GM04503 (cell line): ENCODE data around the gene SEMA3D.
A peak's percentile ranks its signal among the peaks of the same experiment; 100 is the strongest.

Experiments used
- DNase-seq: peaks from one replicate; pipeline ENCODE4 v3.0.0-alpha.2; 2012; ENCODE audit warnings: low read depth

Gene SEMA3D

DNA sequence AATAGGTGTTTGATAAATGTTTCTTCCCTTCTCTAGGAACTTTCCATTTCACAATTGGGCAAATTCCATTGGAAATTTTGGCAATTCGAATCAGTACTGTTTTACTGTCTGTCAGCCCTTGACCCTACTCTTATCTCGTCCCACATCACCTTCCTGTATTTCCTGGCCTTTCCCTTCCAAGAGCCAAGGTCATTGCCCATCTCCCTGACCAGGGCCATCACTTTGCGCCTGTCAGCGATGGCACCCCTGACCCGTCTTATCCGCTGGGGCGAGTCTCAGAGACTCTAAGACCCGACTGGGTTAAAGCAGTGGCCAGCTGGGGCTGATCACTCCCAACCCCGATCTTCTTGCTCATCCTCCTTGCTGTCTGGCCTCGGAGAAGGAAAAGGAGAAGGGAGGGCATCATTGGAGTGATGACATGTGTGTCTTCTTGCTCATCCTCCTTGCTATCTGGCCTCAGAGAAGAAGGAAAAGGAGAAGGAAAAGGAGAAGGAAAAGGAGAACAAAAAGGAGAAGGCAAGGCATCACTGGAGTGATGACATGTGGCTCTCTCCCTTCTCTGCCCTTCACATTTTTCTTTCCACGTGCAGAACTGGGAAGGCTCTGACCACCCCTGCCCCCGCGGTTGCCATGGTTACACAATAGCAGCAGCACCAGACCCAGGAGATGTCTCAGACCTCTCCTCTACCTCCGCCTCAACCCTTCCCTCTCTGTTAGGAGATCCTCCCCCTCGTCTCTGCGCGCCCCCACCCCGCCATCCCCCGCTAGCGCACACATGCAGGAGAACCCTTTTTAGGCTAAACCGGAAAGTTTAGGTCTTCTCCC is 2.0 kb downstream of the SEMA3D start:
- DNase-seq, result no peak

- DNase-seq, result no peak
Observed at GRCh38 chr7:85183296-85183695, 3.6 kb downstream of the SEMA3D start.

- DNase-seq, result peak; percentile 25
Observed at GRCh38 chr7:85178531-85179298, 8.1 kb downstream of the SEMA3D start.

GRCh38 chr7:85177316-85177715 is 9.5 kb downstream of the SEMA3D start:
- peak; percentile 39 for DNase-seq

- no peak for DNase-seq
Observed at GRCh38 chr7:85176197-85176596, 10.7 kb downstream of the SEMA3D start.

DNA sequence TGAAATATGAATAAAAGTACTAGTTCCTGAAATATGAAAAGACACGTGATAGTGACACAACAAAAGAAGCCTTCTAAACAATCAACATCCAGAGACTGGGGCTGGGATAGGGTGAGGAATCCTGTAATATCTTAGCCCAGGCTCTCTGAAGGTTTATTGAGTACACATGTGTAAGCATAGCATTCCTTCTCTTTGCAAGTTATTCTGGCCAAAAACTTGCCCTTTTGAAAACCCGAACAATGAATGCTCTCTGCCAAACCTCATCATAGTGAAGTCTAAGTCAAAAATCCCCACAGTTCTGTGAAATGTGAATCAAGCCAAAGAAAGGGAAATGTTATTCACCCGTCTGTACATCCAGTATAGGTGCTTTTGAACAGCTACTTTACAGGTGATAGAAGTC is 11.6 kb downstream of the SEMA3D start:
- DNase-seq, result peak; percentile 44

DNA sequence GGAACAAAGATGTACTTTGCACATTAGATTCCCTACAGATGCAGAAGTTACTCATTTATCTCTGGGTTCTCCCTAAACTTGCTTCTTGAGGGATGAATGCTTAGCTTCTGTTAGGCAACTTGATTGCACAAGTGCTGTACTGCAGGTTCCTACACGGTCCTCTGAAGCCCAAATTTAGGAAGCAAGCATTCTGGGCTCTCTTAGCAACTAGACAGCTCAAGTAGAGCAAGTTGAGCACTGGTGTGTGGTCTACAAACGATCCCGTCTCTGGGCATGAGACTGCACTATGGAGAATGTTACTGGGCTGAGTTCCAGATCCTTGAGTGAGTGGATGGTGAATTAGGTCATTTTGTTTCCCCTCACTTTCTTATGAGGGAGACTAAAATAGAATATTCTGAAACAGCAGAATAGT is 14.3 kb downstream of the SEMA3D start:
- peak; percentile 79 for DNase-seq

- DNase-seq, result no peak
Observed at GRCh38 chr7:85167636-85168035, 19.2 kb downstream of the SEMA3D start.

DNA sequence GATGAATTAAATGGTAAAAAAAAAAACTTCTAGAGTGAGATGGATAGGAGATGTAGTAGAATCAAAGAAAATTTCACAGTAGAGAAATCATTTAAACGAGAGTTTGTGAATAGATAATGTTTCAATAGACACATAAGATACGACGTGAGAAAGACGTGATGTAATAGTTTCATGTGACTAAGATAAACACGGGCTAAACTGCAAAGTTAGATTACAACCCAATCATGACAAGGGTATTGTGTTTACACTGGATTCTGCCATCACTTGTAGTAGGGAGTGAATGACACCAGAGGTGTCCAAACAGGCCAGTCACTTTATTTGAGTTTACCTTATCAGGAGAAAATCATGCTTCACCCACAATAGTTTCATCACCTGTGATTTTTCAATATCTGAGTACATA is 21.6 kb downstream of the SEMA3D start:
- no peak for DNase-seq

- no peak for DNase-seq
Observed at GRCh38 chr7:85164376-85164775, 22.5 kb downstream of the SEMA3D start.

DNA sequence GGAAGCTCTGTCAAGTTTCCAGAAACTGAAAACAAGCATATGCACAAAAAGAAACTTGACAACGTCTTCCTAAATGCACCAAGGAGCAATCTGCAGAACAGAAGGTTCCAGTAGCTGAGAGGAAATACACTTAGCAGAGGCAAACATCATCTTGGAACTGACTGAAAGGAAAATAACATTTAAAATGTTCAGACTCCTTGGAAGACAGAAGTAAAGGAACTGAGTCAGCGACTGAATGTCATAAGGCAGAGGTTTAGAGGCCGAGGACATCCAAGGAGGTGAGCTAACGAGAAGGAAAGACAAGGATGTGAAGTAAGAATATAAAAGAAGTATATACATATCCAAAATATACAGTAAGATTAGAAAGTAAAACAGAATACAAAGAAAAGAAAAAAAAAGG is 24.1 kb downstream of the SEMA3D start:
- no peak for DNase-seq

DNA sequence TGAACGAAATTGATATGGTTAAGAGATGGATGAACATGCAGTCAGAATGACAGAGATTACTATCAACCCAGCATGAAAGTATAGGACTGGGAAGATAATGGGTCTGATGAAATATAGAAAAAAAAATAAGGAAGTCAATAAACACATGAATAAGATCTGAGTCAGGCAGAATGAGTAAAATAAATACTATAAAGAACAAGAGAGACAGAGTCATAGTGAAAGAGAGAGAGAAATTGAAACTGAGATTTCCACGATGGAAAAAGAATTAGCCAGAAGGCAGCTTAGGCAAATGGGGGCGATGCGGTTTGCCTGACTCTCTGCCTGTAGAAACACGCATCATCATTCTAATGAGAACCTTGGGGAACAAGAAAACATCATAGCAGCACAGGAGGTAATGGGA is 26.6 kb downstream of the SEMA3D start:
- no peak for DNase-seq

GRCh38 chr7:85159003-85159402 is 27.9 kb downstream of the SEMA3D start:
- DNase-seq, result no peak

- no peak for DNase-seq
Observed at GRCh38 chr7:85156661-85157208, 30.1 kb downstream of the SEMA3D start.

GRCh38 chr7:85154282-85154937 is 32.4 kb downstream of the SEMA3D start:
- DNase-seq, result no peak

GRCh38 chr7:85153715-85154114 is 33.1 kb downstream of the SEMA3D start:
- no peak for DNase-seq

GRCh38 chr7:85150624-85151023 is 36.2 kb downstream of the SEMA3D start:
- DNase-seq, result no peak

GRCh38 chr7:85144771-85145170 is 42.1 kb downstream of the SEMA3D start:
- no peak for DNase-seq

DNA sequence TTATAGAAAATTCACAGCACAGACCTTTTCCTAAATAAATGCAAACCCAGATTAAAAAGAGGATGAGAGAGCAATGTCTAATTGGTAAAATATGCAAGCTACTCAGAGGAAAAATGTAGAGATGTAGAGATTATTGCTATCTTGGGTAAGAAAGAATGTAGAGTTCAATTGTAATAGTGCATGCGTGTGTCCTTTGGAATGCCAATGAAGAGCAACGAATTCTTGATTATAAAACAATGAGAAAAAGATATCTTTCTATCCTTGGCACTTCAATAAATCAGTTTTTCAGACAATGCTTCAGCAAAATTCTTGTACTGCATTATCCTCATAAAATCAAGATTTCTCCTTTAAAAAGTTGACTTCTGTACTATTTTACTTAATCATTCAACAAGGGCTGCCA is 50.9 kb downstream of the SEMA3D start:
- DNase-seq, result peak; percentile 84

DNA sequence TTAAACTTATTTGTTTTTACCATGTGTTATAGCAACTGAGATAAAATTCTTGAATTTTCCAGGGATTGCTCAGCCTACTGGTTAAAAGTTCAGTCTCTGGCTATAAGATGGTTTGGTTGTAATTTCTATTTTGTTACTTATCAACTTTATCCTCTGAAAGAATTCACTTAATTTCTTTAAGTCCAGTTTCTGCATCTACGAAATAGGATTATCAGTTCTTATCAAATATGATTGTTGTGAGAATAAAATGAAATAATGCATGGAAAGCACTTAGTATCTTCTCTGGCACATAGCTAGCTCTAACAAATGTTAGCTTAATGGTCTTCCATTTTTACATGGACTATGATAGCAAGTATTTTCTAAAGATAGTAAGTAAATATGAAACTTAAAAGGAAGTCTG is 53.3 kb downstream of the SEMA3D start:
- no peak for DNase-seq

DNA sequence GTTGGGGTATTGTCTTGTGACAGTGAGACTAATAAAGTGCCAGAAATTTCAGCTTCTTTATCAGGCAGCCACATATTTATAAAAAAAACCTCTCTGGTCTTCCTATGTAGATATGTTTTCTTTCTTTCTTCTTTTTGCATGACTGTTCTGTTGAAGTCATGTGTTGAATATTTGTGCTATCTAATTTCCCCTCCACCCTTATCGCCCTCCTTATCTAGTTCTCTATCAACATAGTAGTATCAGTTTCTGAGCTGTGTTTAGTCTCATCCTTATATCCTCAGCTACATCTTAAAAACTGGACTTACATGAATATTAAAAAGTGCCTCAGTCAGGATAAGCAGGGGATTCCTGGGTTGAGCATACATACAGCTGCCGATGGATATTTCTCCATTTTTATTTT is 53.9 kb downstream of the SEMA3D start:
- no peak for DNase-seq

GRCh38 chr7:85130702-85131101 is 56.2 kb downstream of the SEMA3D start:
- no peak for DNase-seq

- no peak for DNase-seq
Observed at GRCh38 chr7:85126383-85126782, 60.5 kb downstream of the SEMA3D start.
